ENCODE results near the gene PACSIN2.

DNA sequence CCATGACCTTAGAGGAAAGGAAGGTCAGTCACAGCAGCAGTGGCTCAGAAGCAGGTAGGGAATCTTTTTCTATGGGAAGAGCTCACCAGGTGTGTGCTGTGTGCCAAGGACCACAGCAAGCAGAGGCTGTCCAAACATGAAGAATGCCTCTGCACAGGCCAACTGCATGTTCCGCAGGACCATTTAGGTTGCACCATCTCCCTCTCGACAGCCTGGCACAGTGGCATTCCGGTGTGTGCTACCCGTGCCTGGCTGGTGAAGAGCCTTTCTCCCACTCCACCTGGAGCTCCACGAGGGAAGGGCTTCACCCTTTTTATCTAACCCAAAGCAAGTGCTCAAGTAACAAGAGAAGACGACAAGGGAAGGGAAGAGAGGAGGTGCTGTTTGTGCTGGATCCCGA, 76.5 kb downstream of the PACSIN2 start:
- TF ChIP-seq GATA2 (IDR thresholded peaks at IDR 0.05; ENCODE audit: low read depth, low read length) = no peak
- TF ChIP-seq GATA3 (IDR thresholded peaks at IDR 0.05; ENCODE audit: low read depth, low read length) = no peak
